GM18508 (cell line): ENCODE results near the gene RAB4B.
"Not testable (repeated sequence)": the region's sequence is repeated elsewhere in the genome, so short reads cannot be mapped to it uniquely, and the experiment has no call there.

Experiments
- ATAC-seq: cut with Tn5 transposase; IDR thresholded peaks from one replicate; pipeline ENCODE4 v1.9.1; 2021; ENCODE audit warnings: moderate number of reproducible peaks; ENCODE audit not compliant: insufficient read depth, unreplicated experiment

The RAB4B gene

DNA sequence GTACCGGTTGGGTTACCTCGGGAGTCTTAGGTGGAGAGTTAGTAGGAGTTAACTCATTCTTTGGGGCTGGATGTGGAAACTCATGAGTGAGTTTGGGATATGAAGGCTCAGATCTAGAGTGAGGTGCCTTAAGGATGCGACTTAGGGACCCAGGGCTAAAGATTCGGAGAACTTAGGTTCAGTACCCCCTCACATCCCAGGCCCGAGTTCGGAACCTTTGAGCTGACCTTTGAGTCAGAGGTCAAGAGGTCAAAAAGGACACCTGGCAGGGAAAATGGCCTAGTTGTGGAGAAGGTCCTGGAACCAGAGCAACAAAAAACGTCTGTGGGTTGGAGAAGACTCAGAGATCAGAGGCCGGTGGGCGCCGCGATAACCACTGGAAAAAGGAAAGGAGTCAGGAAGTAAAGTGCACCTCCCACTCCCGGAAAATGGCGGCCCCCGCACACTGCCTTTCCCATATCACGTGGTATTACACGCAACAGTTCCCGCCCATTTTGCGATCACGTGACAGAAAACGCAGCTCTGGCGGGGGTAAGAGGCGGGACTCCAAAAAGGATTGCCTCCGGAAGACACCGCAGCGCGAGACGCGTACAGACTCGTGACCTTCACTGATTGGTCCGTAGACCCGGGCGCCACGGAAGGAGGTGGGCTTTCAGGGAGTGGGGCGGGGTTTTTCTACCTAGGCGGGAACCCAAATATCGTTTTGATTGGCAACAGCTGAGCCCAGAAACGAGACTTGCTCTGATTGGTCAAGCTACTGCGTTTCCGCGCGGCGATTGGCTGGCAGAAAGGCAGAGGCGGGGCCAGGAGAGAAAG, 27.8 kb upstream of the RAB4B start, which contains the start of gene ACTMAP:
Gene ACTMAP, minus strand, starts transcription at position 420 of the 816 bp plus-strand sequence. CDS start 674 bp downstream, outside the sequence.
- ATAC-seq, result peak; percentile 70

DNA sequence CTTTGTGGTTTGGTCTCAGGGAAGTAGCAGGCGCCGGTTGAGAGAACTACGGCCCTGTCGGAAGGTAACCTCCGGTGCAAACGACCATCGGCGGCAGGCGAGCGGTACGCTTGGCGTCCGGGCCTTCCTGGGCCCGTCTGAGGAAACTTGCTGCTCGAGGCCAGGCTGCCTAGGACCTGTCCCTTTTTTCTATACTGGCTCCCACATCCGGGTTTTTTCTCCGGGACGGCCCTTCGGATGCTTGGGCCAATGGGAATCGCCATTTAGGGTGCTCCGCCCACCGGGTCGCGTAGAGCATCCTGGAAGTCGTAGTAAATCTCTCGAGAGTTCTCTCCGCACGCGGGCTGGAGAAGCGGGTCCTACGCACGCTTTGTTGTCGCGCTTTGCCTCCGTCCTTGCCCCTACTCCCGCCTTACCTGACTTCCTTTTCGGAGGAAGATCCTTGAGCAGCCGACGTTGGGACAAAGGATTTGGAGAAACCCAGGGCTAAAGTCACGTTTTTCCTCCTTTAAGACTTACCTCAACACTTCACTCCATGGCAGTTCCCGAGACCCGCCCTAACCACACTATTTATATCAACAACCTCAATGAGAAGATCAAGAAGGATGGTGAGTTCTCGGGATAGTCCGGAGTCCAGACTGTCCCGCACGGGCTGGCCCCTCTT, 27.0 kb upstream of the RAB4B start, which contains the start of gene SNRPA:
Gene SNRPA, plus strand, starts transcription at position 330 of the 664 bp plus-strand sequence. Its CDS starts 206 bp downstream, at position 536.
- ATAC-seq, result peak; percentile 28

DNA sequence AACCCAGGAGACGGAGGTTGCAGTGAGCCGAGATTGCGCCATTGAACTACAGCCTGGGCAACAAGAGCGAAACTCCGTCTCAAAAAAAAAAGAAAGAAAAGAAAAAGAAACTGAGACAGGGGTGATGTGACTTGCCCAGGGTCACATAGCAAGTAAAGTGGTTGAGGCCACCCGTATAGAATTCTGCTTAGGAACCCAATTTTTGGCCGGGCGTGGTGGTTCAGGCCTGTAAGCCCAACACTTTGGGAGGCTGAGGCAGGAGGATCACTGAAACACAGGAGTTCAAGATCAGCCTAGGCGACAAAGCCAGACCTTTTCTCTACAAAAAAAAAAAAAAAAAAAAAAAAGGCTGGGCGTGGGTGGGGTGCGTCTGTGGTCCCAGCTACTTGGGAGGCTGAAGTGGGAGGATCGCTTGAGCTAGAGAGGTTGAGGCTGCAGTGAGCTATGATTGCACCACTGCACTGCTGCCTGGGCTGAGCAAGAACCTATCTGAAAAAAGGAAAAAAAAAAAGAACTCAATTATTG, 25.7 kb upstream of the RAB4B start:
- no peak for ATAC-seq

DNA sequence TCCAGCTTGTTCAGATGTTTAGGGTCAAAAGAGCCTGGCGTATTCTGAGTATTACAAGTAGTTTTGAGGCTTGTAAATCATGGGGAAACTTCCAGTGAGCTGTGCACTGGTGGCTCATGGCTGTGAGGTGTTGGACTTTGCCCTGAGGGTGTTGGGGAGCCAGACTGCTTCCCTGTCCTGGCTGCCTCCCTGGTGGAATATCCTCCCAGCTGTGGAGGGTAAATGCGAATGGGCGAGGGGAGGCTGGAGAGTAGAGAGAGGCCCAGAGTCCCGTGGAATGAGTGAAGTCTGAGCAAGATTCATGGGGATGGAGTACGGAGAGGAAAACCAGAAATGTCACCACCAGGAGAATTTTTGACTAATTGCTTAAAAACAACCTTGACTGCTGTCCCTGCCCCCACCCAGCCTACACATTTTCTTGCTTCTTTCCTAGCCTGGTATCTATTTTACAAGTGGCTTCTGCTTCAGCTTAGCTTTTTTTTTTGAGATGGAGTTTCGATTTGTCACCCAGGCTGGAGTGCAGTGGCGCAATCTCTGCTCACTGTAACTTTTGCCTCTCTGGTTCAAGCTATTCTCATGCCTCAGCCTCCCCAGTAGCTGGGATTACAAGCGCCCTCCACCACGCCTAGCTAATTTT, 23.3 kb upstream of the RAB4B start:
- no peak for ATAC-seq

DNA sequence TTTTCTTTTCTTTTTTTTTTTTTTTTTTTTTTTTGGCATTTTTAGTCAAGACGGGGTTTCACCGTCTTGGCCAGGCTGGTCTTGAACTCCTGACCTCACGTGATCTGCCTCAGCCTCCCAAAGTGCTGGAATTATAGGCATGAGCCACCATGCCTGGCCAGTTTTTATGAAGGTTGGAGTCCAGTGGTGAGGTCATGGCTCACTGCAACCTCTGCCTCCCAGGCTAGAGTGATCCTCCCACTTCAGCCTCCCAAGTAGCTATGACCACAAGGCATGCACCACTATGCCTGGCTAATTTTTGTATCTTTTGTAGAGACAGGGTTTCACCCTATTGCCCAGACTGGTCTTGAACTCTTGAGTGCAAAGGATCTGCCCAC, 22.8 kb upstream of the RAB4B start:
- ATAC-seq, result no peak

DNA sequence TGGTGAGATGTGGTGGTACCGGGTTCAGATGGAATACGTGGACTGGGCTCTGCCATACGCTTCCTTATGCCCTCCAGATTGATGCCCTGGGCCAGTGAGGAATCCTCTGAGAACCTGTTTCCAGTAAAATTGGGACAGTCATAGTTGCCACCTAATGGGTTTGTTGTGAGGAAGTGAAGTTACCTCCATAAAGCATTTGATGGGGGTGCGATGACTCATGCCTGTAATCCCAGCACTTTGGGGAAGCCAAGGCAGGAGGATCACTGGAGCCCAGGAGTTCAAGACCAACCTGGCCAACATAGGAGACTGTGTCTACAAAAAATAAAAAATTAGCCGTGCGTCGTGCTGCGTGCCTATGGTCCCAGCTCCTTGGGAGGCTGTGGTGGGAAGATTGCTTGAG, 22.3 kb upstream of the RAB4B start:
- no peak for ATAC-seq

DNA sequence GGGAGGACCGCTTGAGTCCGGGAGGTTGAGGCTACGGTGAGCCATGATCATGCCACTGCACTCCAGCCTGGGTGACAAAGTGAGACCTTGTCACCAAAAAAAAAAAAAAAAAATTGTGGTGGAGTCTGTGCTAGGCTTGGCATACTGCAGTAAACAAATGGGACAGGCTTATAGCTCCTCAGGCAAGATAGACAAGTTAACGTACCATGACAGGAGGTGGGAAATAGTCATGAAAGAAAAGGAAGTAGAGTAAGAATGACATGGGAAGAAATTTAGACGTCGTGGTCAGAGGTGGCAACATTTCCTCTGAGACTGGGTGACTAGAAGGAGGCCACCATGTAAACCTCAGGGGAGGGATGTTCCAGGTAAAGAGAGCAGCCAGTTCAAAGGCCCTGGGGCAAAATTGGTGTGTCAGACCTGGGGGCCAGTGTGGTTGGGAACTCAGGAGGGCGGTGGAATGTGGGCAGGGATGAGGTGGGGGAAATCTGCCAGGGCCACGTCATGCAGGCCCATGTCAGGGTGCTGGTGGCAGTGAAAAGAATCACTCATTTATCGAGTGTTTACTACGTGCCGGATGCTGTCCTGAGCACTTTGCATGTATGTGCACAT, 21.4 kb upstream of the RAB4B start:
- no peak for ATAC-seq

DNA sequence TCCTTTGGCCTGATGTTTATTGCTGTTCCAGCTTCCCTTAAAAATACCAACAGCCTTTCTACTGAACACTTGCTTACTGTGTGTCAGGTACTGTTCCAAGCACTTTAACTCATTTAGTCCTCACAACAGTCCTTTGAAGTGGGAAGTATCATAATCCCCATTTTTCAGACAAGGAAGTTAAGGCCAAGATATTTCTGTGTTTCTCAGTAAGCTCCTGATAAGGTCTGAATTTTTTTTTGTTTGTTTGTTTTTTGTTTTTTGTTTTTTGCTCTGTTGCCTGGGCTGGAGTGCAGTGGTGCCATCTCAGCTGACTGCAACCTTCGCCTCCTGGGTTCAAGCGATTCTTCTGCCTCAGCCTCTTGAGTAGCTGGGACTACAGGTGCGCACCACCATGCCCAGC, 19.6 kb upstream of the RAB4B start:
- no peak for ATAC-seq

DNA sequence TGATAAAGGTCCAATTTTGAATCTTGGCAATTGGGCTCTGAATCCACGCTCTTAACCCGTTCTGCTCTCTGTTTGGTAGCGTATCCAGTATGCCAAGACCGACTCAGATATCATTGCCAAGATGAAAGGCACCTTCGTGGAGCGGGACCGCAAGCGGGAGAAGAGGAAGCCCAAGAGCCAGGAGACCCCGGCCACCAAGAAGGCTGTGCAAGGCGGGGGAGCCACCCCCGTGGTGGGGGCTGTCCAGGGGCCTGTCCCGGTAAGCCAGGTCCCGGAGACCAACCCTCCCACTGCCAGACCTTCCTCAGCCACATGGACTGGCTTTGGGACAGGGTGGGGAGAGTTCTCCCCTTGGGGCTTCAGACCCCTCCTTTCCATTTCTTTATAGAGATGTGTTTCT, 18.7 kb upstream of the RAB4B start:
- ATAC-seq, result no peak

DNA sequence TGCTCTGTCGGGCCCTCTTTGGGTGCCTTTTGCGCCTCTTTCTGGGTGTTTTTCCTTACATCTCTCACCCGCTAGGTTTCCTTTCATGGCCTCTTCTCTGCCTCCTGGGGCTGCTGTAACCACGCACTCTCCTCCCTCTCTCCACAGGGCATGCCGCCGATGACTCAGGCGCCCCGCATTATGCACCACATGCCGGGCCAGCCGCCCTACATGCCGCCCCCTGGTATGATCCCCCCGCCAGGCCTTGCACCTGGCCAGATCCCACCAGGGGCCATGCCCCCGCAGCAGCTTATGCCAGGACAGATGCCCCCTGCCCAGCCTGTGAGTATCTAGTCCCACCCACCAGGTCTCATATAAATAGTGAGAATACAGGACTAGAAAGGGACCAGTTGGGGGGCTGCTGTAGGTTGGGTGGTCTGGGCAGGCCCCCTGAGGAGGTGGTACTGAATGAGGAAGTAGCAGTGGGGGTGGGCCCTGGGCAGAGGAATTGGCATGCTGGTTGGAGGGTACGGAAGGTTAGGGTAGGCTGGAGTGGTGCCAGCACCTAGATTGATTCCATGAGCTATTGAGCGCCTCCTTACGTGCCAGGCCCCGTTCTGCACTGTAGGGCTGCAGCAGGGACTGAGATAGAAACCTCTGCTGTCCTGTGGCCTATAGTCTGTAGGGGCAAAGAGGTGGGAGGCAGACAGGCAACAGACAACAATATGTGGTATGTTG, 15.1 kb upstream of the RAB4B start:
- ATAC-seq, result no peak

DNA sequence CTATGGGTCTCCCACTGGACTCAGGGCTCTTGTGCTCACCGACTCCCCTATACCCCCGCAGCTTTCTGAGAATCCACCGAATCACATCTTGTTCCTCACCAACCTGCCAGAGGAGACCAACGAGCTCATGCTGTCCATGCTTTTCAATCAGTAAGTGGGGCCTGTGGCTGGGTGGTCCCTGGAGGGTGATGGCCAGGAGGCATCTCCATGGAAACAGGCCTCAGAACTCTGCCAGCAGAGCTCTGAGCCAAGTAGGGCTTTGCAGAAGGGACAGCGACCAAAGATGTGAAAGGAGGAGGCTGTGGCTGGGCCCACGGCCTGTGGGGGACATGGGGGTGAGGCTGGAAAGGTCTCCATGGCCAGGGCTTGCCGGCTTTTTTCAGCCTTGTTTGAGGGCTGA, 14.5 kb upstream of the RAB4B start:
- ATAC-seq, result no peak

DNA sequence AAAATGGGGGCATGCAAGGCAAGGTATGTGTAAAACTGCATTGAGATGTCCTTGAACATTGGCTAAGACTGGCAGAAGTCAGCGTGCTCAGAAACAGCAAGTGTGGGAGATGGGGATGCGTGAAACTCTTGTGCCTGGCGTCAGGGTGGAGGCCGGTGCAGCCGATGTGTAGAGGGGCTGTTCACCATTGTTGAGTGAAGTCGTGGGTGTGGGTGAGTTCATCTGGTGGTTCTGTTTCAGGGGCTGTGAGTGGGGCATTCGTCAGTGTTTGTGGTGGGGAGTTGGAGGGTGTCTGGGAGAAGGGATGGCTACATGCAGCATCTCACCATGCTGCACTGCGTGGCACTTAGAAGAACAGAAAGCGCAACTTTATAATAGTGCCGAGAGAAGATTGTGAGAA, 14.1 kb upstream of the RAB4B start:
- ATAC-seq, result no peak

DNA sequence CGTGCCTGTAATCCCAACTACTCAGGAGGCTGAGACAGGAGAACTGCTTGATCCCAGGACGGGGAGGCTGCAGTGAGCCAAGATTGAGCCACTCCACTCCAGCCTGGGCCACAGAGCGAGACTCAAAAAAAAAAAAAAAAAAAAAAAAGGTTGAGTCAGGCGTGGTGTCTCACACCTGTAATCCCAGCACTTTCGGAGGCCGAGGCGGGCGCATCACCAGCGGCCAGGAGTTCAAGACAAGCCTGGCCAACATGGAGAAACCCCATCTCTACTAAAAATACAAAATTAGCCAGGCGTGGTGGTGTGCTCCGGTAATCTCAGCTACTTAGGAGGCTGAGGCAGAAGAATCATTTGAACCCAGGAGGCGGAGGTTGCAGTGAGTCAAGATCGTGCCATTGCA, 11.7 kb upstream of the RAB4B start:
- ATAC-seq, result not testable (repeated sequence)

DNA sequence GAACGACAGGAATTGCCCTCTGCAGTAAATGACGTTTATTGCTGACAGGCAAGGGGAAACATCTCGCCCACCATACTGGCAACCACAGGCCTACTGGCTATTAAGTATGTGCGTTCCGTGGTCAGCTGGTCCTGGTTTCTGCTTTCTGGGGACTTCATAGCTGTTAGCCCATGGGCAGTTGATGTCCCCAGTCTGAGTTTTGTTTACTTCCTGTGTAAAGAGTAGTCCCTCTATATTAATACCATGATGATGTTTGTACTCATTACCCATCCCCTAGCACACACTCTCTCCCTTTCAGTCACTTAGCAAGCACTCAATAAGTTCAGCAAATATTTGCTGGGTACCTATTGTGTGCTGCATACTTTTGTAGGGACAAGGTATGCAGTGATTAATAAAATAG, 9.2 kb upstream of the RAB4B start:
- no peak for ATAC-seq

DNA sequence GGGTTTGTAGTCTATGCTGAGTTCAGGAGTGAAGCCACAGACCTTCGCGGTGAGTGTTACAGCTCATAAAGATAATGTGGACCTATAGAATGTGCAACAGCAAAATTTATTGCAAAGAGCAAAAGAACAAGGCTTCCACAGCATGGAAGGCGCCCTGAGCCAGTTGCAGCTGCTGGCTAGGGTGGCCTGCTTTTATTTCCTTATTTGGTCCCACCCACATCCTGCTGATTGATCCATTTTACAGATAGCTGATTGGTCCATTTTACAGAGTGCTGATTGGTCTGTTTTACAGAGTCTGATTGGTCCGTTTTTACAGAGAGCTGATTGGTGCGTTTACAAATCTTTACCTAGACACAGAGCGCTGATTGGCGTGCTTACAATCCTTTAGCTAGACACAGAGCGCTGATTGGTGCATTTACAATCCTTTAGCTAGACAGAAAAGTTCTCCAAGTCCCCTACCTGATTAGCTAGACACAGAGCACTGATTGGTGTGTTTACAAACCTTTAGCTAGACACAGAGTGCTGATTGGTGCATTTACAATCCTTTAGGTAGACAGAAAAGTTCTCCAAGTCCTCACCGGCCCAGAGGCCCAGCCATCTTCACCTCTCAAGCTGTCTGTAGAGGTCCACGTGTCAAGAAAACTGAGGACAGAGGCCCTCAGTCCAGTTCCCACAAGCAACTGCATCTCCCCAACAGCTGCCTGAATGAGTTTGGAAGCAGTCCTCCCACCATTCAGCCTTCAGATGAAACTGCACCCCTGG, 6.8 kb upstream of the RAB4B start:
- ATAC-seq, result not testable (repeated sequence)

DNA sequence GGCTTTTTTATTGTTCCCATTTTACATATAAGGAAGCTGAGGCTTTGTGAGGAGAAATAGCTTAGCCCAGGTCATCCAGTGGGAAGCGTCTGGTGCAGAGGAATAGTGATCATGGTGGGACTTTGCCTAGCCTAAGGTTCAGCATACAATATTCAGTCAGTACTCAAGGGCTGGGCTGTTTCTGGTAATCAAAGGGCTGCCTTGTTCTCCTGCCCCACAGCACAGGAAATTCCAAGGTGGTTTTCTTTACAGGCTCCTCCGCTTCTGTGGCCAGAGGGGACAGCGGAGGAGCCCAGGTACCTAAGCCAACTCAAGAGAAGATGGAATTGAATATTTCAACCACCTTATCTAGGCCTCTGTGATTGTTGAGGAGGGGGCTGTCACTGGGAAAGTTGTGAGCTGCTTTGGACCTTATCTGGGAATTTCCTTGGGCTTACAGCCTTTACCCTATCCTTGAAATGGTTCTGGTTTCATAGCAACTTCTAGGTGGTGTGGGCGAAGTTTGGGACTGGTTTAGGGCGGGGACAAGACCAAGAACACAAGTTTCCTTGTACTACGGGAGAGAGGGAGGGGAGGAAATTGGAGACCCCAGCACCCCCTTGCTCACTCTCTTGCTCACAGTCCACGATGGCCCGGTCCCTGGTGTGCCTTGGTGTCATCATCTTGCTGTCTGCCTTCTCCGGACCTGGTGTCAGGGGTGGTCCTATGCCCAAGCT, 3.0 kb upstream of the RAB4B start, which contains the start of gene MIA:
Gene MIA, plus strand, starts transcription at position 606 of the 716 bp plus-strand sequence. Its CDS starts 22 bp downstream, at position 628.
- no peak for ATAC-seq

DNA sequence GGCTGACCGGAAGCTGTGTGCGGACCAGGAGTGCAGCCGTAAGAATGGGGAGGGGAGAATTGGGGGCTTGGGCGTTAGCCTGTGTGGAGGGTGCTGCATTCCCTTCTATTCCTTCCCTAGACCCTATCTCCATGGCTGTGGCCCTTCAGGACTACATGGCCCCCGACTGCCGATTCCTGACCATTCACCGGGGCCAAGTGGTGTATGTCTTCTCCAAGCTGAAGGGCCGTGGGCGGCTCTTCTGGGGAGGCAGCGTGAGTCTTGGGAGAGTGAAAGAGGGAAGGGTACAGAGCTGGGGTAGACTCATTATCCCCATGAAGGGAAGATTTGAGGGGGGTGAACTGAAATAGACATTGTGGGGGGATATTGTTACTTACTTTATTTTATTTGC, 2.4 kb upstream of the RAB4B start:
- ATAC-seq, result no peak

DNA sequence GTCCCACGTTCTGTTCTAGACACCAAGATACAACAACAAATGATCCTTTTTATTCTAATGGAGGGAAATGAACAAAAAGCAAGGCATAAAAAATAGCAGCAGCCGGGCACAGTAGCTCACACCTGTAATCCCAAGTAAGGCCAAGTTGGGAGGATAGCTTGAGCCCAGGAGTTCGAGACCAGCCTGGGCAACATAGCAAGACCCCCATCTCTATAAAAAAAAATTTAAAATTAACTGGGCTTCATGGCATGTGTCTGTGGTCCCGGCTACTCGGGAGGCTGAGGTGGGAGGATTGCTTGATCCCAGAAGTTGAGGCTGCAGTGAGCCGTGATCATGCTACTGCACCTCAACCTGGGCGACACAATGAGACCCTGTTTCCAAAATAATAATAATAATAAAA, 1.7 kb upstream of the RAB4B start:
- ATAC-seq, result no peak
